ENCODE results near the gene STEAP3.
"Not testable (repeated sequence)": the region's sequence is repeated elsewhere in the genome, so short reads cannot be mapped to it uniquely, and the experiment has no call there.

The STEAP3 gene

GRCh38 chr2:119278385-119278784, 54.8 kb downstream of the STEAP3 start:
- DNase-seq; H3K27ac ChIP-seq (ENCODE audit: insufficient read depth in 1 of 2, low read depth in 1 of 2, low read length in 2 of 2, poor library complexity in 1 of 2, severe bottlenecking in 2 of 2); H3K36me3 ChIP-seq (ENCODE audit: control insufficient read depth in 4 of 4, insufficient read depth in 4 of 4, low read length in 3 of 4); H3K9me3 ChIP-seq (ENCODE audit: control extremely low read depth in 1 of 5, control insufficient read depth in 4 of 5, insufficient read depth in 2 of 5, low read depth in 1 of 5, low read length in 4 of 5); H3K27me3 ChIP-seq (replicated peaks in 2 of 5; ENCODE audit: control insufficient read depth in 4 of 5, insufficient read depth in 5 of 5, low read length in 4 of 5); POLR2A ChIA-PET; H3K4me3 ChIP-seq (ENCODE audit: control insufficient read depth in 1 of 7, extremely low read depth in 1 of 7, insufficient read depth in 4 of 7, low read depth in 2 of 7, low read length in 6 of 7); H3K4me1 ChIP-seq (ENCODE audit: control extremely low read depth in 1 of 4, control insufficient read depth in 4 of 4, insufficient read depth in 4 of 4, low read length in 3 of 4): not testable (repeated sequence)
- CTCF ChIA-PET = interaction anchor here (1.0 kb wide), 1 partner anchor 13 kb away, joined by 4 read pairs; no protein-coding TSS in a partner anchor
- 100% methylated on average over 1 of the region's 2 CpGs for WGBS (ENCODE audit: insufficient coverage)

- H3K9me3 ChIP-seq (ENCODE audit: control extremely low read depth in 1 of 5, control insufficient read depth in 4 of 5, insufficient read depth in 2 of 5, low read depth in 1 of 5, low read length in 4 of 5) = peaks cover 0 to 6% (median 0%) of the 10 kb centered on the region in 5 experiments
- ChIA-PET POLR2A (no interaction called here), CTCF (no interaction called here)
- H3K36me3 ChIP-seq (ENCODE audit: control insufficient read depth in 4 of 4, insufficient read depth in 4 of 4, low read length in 3 of 4) = no peaks in the 10 kb centered on the region
- no peaks in the 10 kb centered on the region for H3K27me3 ChIP-seq (replicated peaks in 2 of 5; ENCODE audit: control insufficient read depth in 4 of 5, insufficient read depth in 5 of 5, low read length in 4 of 5)
- 93% methylated on average over 5 of the region's 6 CpGs for WGBS (ENCODE audit: insufficient coverage)
- no peak for DNase-seq
- peaks cover 0 to 10% (median 2%) of the 10 kb centered on the region in 4 experiments for H3K4me1 ChIP-seq (ENCODE audit: control extremely low read depth in 1 of 4, control insufficient read depth in 4 of 4, insufficient read depth in 4 of 4, low read length in 3 of 4)
- H3K4me3 ChIP-seq (ENCODE audit: control insufficient read depth in 1 of 7, extremely low read depth in 1 of 7, insufficient read depth in 4 of 7, low read depth in 2 of 7, low read length in 6 of 7) = no peak overlapping the region
- H3K27ac ChIP-seq (ENCODE audit: insufficient read depth in 1 of 2, low read depth in 1 of 2, low read length in 2 of 2, poor library complexity in 1 of 2, severe bottlenecking in 2 of 2) = no peak overlapping the region
Observed at GRCh38 chr2:119278946-119279345, 55.3 kb downstream of the STEAP3 start.

GRCh38 chr2:119279666-119280065, 56.0 kb downstream of the STEAP3 start:
- DNase-seq = no peak
- 97% methylated on average over 6 of the region's 6 CpGs for WGBS (ENCODE audit: insufficient coverage)
- POLR2A ChIA-PET = no interaction called here
- Histone ChIP-seq H3K27ac (ENCODE audit: insufficient read depth in 1 of 2, low read depth in 1 of 2, low read length in 2 of 2, poor library complexity in 1 of 2, severe bottlenecking in 2 of 2) (no peak overlapping the region), H3K36me3 (ENCODE audit: control insufficient read depth in 4 of 4, insufficient read depth in 4 of 4, low read length in 3 of 4) (no peaks in the 10 kb centered on the region), H3K9me3 (ENCODE audit: control extremely low read depth in 1 of 5, control insufficient read depth in 4 of 5, insufficient read depth in 2 of 5, low read depth in 1 of 5, low read length in 4 of 5) (peaks cover 0 to 6% (median 0%) of the 10 kb centered on the region in 5 experiments), H3K4me3 (ENCODE audit: control insufficient read depth in 1 of 7, extremely low read depth in 1 of 7, insufficient read depth in 4 of 7, low read depth in 2 of 7, low read length in 6 of 7) (no peak overlapping the region), H3K27me3 (replicated peaks in 2 of 5; ENCODE audit: control insufficient read depth in 4 of 5, insufficient read depth in 5 of 5, low read length in 4 of 5) (no peaks in the 10 kb centered on the region), H3K4me1 (ENCODE audit: control extremely low read depth in 1 of 4, control insufficient read depth in 4 of 4, insufficient read depth in 4 of 4, low read length in 3 of 4) (peaks cover 0 to 10% (median 2%) of the 10 kb centered on the region in 4 experiments)
- CTCF ChIA-PET = interaction anchor here (0.8 kb wide), 1 partner anchor 13 kb away, joined by 4 read pairs; no protein-coding TSS in a partner anchor

- WGBS (ENCODE audit: insufficient coverage) = 17% methylated on average over 1 of the region's 4 CpGs
- DNase-seq = no peak
- ChIA-PET CTCF (interaction anchor here (1.4 kb wide), 1 partner anchor 16 kb away, joined by 4 read pairs; no protein-coding TSS in a partner anchor), POLR2A (no interaction called here)
- H3K4me1 ChIP-seq (ENCODE audit: control extremely low read depth in 1 of 4, control insufficient read depth in 4 of 4, insufficient read depth in 4 of 4, low read length in 3 of 4) = peaks cover 0 to 10% (median 2%) of the 10 kb centered on the region in 4 experiments
- no peak overlapping the region for H3K4me3 ChIP-seq (ENCODE audit: control insufficient read depth in 1 of 7, extremely low read depth in 1 of 7, insufficient read depth in 4 of 7, low read depth in 2 of 7, low read length in 6 of 7)
- no peaks in the 10 kb centered on the region for H3K27me3 ChIP-seq (replicated peaks in 2 of 5; ENCODE audit: control insufficient read depth in 4 of 5, insufficient read depth in 5 of 5, low read length in 4 of 5)
- no peak overlapping the region for H3K27ac ChIP-seq (ENCODE audit: insufficient read depth in 1 of 2, low read depth in 1 of 2, low read length in 2 of 2, poor library complexity in 1 of 2, severe bottlenecking in 2 of 2)
- H3K36me3 ChIP-seq (ENCODE audit: control insufficient read depth in 4 of 4, insufficient read depth in 4 of 4, low read length in 3 of 4) = no peaks in the 10 kb centered on the region
- H3K9me3 ChIP-seq (ENCODE audit: control extremely low read depth in 1 of 5, control insufficient read depth in 4 of 5, insufficient read depth in 2 of 5, low read depth in 1 of 5, low read length in 4 of 5) = peaks cover 0 to 6% (median 0%) of the 10 kb centered on the region in 5 experiments
Observed at GRCh38 chr2:119280680-119281079, 57.0 kb downstream of the STEAP3 start.

- peak in 2 of 3 donors; percentile 30 to 43 for DNase-seq
- WGBS (ENCODE audit: insufficient coverage) = 87% methylated on average over 18 of the region's 21 CpGs
- no peaks in the 10 kb centered on the region for H3K9me3 ChIP-seq (ENCODE audit: control extremely low read depth in 1 of 5, control insufficient read depth in 4 of 5, insufficient read depth in 2 of 5, low read depth in 1 of 5, low read length in 4 of 5)
- POLR2A ChIA-PET = interaction anchor here (0.6 kb wide), 1 partner anchor 459 kb away, joined by 4 read pairs; no protein-coding TSS in a partner anchor
- no peak overlapping the region for H3K4me3 ChIP-seq (ENCODE audit: control insufficient read depth in 1 of 7, extremely low read depth in 1 of 7, insufficient read depth in 4 of 7, low read depth in 2 of 7, low read length in 6 of 7)
- peaks cover 0 to 10% (median 2%) of the 10 kb centered on the region in 4 experiments for H3K4me1 ChIP-seq (ENCODE audit: control extremely low read depth in 1 of 4, control insufficient read depth in 4 of 4, insufficient read depth in 4 of 4, low read length in 3 of 4)
- CTCF ChIA-PET = no interaction called here
- no peaks in the 10 kb centered on the region for H3K27me3 ChIP-seq (replicated peaks in 2 of 5; ENCODE audit: control insufficient read depth in 4 of 5, insufficient read depth in 5 of 5, low read length in 4 of 5)
- H3K27ac ChIP-seq (ENCODE audit: insufficient read depth in 1 of 2, low read depth in 1 of 2, low read length in 2 of 2, poor library complexity in 1 of 2, severe bottlenecking in 2 of 2) = no peak overlapping the region
- peaks cover 0 to 3% (median 0%) of the 10 kb centered on the region in 4 experiments for H3K36me3 ChIP-seq (ENCODE audit: control insufficient read depth in 4 of 4, insufficient read depth in 4 of 4, low read length in 3 of 4)
Observed at GRCh38 chr2:119282146-119282995, 58.7 kb downstream of the STEAP3 start.

GRCh38 chr2:119282996-119283511, 59.4 kb downstream of the STEAP3 start:
- H3K4me1 ChIP-seq (ENCODE audit: control extremely low read depth in 1 of 4, control insufficient read depth in 4 of 4, insufficient read depth in 4 of 4, low read length in 3 of 4) = peaks cover 0 to 10% (median 2%) of the 10 kb centered on the region in 4 experiments
- no peak overlapping the region for H3K27ac ChIP-seq (ENCODE audit: insufficient read depth in 1 of 2, low read depth in 1 of 2, low read length in 2 of 2, poor library complexity in 1 of 2, severe bottlenecking in 2 of 2)
- ChIA-PET POLR2A (no interaction called here), CTCF (no interaction called here)
- peaks cover 0 to 3% (median 0%) of the 10 kb centered on the region in 4 experiments for H3K36me3 ChIP-seq (ENCODE audit: control insufficient read depth in 4 of 4, insufficient read depth in 4 of 4, low read length in 3 of 4)
- H3K27me3 ChIP-seq (replicated peaks in 2 of 5; ENCODE audit: control insufficient read depth in 4 of 5, insufficient read depth in 5 of 5, low read length in 4 of 5) = no peaks in the 10 kb centered on the region
- no peaks in the 10 kb centered on the region for H3K9me3 ChIP-seq (ENCODE audit: control extremely low read depth in 1 of 5, control insufficient read depth in 4 of 5, insufficient read depth in 2 of 5, low read depth in 1 of 5, low read length in 4 of 5)
- DNase-seq = no peak
- WGBS (ENCODE audit: insufficient coverage) = 97% methylated on average over 4 of the region's 4 CpGs
- no peak overlapping the region for H3K4me3 ChIP-seq (ENCODE audit: control insufficient read depth in 1 of 7, extremely low read depth in 1 of 7, insufficient read depth in 4 of 7, low read depth in 2 of 7, low read length in 6 of 7)

- ChIA-PET POLR2A (no interaction called here), CTCF (no interaction called here)
- peaks cover 0 to 10% (median 2%) of the 10 kb centered on the region in 4 experiments for H3K4me1 ChIP-seq (ENCODE audit: control extremely low read depth in 1 of 4, control insufficient read depth in 4 of 4, insufficient read depth in 4 of 4, low read length in 3 of 4)
- no peak for DNase-seq
- no peaks in the 10 kb centered on the region for H3K9me3 ChIP-seq (ENCODE audit: control extremely low read depth in 1 of 5, control insufficient read depth in 4 of 5, insufficient read depth in 2 of 5, low read depth in 1 of 5, low read length in 4 of 5)
- H3K4me3 ChIP-seq (ENCODE audit: control insufficient read depth in 1 of 7, extremely low read depth in 1 of 7, insufficient read depth in 4 of 7, low read depth in 2 of 7, low read length in 6 of 7) = no peak overlapping the region
- H3K27me3 ChIP-seq (replicated peaks in 2 of 5; ENCODE audit: control insufficient read depth in 4 of 5, insufficient read depth in 5 of 5, low read length in 4 of 5) = no peaks in the 10 kb centered on the region
- WGBS (ENCODE audit: insufficient coverage) = 86% methylated on average over 10 of the region's 10 CpGs
- no peak overlapping the region for H3K27ac ChIP-seq (ENCODE audit: insufficient read depth in 1 of 2, low read depth in 1 of 2, low read length in 2 of 2, poor library complexity in 1 of 2, severe bottlenecking in 2 of 2)
- peaks cover 0 to 3% (median 0%) of the 10 kb centered on the region in 4 experiments for H3K36me3 ChIP-seq (ENCODE audit: control insufficient read depth in 4 of 4, insufficient read depth in 4 of 4, low read length in 3 of 4)
Observed at GRCh38 chr2:119283873-119284331, 60.3 kb downstream of the STEAP3 start.

Measured in common myeloid progenitor, CD34-positive (primary cell).